ENCODE results near the gene S100B.
A peak's percentile ranks its signal among the peaks of the same experiment; 100 is the strongest.

The S100B gene

DNA sequence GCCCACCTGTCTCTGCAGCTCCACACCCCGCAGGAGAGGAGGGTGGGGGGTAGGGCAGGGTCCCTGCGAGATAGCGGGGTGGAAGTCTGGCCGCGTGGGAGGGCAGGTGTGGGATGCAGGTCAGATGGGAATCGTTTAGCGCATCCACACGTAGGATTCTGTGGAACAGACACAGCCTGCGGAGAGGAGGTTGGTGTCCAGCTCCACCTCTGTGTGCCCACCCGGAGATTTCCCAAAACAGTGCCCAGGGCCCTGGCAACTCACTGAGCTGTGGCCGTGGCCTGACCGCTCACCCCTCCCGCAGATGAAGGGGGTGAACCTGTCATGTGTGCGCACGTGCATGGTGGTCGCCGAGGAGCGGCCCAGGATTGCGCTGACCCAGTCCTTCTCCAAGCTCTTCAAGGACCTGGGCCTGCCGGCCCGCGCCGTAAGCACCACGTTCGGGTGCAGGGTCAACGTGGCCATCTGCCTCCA, 46.9 kb downstream of the S100B start:
- DNase-seq: no peak

DNA sequence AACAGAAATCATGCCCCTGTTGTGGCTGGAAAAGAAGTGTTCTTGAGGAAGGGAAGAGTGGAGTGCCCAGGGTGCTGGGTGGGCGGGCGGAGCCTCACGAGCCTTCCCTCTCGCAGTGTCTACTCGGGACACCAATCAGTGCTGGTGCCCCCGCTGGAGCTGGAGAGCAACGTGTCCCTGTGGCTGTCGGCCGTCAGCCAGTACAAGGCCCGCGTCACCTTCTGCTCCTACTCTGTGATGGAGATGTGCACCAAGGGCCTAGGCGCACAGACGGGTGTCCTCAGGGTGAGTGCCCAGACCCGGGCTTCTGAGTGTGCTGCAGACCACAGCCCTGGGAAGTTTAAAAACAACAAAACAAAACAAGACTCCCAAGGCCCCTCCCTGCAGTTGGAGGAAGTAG, 47.4 kb downstream of the S100B start:
- no peak for DNase-seq

DNA sequence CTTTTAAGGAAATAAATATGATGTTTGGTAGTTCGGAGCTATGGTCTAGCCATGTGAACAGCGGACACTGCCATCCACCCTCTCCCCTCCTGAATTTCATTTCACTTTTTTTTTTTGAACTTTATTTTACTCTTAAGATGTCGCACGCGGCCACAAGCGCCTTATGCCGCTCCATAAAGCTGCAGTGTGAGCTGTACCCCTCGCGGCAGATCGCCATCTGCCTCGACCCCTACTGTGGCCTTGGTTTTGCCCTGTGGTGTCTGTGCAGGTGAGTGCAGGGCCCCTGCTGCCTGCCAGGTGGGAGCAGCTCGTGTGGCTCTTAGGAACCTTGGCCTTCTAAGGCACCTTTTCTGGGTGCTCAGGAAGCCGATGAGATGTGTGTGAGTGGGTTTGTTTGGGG, 48.1 kb downstream of the S100B start:
- DNase-seq: no peak

DNA sequence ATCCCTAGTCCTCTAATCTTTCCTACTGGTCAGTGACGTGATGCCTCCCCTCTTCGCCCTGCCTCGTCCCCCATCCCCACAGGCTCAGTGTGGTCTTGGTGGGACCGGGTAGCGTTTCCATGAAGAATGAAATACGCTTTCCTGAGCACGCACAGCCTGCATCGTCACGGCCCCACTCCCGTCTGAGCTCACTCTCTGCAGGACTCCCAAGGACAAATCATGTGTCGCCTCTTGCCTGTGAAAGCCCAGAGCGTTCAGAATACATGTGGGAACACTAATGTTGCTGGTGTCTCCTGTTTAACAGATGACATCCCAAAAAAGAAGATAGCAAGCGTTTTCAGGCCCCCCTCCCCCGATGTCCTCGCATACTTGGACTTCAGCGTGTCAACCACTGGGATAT, 49.2 kb downstream of the S100B start:
- DNase-seq: no peak

DNA sequence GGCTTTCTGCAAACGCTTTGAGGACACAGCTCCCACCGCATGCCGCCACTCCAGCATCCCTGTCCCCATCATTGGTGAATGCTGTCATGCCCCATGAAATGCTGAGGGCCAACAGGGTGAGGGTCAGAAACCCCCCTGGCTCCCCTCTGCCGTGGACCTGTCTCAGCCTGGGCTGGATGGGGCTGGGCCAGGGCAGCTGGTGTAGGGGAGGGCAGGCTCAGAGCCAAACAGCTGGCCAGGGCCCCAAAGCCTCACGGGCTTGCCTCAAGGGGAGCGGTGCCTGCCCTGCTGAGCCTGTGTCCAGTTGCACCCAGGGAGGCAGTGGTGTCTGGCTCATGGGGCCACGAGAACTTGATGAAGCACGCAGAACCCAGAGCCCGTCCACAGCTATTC, 49.7 kb downstream of the S100B start:
- DNase-seq: no peak

DNA sequence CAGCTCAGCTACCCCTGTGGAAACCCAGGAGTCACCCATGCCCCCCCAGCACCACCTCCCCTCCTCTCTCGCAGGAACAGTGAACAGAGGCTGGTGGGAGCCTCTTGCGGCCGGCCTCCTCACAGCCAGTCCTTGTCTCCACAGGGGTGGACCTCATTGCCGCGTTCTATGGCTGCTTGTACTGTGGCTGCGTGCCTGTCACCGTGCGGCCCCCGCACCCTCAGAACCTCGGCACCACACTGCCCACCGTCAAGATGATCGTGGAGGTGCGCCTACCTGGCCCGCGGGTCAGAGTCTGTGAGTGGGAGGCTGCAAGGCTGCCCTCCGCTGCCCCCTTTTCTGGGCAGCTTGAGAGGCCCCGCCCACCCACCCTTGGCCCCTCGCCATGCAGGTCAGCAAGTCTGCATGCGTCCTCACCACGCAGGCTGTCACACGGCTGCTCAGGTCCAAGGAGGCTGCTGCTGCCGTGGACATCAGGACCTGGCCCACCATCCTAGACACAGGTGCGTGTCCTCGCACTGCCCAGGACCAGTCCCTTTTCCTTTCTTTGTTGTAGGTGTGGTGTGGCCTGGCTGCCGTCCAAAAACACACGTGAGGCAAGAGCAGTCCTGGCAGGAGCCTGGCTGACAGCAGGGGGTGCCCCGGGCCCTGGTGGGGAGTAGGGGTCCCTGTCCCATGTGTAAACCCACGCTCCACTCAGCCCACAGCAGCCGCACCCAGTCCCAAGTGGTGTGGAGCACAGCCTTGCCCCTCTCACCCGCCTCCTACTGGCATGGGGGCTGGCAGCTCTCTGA, 50.3 kb downstream of the S100B start:
- DNase-seq: peak; percentile 0

DNA sequence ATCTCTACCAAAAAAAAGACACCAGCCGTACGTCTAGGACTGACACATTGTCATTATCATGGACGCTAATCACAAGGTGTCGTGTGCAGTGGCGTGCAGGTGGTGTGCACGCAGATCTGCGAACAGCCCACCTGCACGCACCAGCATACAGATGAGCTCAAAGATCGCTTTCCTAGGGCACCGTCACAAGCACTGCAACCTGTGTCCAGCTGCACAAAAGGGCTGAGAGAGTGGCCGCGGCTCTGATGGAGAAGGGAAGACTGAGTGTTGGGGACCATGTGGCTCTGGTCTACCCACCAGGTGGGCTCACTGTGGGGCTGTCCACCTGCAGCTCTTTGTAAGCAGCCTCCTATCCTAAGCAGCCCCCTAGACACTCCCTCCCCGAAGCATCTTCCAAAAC, 50.9 kb downstream of the S100B start:
- DNase-seq: no peak

DNA sequence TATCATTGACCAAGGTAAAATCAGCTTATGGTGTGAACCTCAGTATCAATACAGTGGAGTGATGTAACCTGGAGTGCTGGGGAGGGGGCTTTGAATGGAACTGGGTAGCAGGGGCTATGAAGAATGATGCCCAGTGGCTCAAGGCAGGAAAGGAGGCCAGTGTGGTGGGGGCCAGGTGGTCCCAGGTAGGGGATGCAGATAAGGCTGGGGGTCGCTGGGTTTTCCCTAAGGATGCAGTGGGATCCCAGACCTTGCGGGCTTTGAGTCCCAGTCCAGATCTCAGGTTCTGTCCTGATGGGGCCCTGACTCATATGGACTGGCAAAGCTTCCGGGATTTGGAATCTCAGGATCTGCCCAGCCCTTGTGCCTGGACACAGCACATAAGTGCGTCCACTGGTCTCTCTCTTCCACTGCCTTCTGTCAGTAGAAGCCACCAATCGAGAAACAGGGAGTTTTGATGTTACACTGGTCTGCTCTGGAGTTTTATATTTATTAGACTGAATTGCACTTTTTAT, 52.0 kb downstream of the S100B start:
- no peak for DNase-seq

DNA sequence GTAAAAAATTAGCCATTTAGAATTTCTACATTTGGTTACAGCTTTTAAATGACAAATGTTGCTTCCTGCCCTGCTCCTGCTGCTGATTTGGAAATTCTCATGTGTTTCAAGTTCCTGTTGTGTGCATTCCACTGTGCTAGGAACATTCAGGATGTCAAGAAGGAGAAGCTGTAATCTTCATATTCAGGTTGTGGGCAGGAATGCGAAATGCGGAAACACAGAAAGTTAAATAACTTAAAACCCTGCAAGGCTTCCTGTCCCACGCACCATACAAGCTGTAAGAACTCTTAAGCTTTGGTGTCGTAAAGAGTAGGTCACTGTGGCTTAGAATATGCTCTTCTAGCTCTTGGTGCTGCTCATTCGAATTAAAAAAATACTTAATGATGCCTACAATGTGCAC, 52.6 kb downstream of the S100B start:
- DNase-seq: no peak

DNA sequence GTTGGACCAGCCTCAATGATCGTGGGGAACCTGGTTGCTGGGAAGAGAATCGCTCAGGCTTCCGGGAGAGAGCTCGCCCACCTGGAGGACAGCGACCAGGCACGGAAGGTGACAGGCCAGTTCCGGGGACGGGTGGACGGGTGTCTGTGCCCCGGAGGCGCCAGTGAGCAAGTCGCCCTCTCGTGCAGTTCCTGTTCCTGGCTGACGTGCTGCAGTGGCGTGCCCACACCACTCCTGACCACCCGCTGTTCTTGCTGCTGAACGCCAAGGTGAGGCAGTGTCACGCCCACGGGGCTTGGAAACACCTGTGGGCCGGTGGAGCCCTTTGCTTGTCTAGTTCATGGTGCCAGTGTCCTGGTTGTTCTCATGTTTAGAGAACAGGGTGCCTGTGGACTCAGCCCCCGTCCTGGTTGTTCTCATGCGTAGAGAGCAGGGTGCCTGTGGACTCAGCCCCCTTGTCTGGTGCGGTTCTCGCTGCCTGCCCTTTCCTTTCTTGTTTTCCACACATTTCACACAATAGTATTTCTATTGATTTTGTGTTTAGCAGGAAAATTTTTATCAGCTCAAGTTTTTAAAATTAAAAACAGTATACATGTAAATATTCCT, 53.1 kb downstream of the S100B start:
- no peak for DNase-seq

DNA sequence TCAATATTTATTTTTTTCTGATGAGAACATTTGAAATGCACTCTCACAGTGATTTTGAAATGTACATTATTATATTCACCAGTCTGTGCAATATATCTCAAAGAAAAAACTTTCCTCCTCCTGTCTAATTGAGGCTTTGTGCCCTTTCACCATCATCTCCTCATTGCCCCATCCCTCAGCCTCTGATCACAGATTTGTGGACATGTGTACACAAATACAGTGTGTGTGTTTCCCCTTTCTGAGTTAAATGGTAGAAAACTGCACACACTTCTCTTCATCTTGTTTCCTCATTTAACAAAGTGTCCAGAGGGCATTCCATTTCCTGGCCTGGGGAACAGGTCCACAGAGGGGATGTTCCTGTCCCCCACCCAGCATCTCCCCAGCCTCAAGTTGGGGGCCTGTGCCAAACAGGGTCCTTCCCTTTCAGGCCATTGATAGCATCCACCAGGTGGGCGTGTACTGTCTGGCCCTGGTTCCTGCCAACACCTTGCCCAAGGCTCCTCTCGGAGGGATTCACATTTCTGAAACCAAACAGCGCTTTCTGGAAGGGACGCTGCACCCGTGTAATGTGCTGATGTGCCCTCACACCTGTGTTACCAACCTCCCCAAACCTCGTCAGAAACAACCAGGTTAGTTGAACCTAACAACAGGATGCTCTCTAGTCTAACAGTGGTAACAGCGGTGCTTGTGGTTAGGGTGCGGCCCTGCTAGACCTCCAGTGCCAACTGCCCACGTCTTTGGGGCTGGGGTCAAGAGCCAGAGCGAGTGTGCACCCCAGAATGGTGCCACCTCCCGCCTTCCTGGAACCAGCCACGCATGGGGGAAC, 54.6 kb downstream of the S100B start:
- DNase-seq: no peak

DNA sequence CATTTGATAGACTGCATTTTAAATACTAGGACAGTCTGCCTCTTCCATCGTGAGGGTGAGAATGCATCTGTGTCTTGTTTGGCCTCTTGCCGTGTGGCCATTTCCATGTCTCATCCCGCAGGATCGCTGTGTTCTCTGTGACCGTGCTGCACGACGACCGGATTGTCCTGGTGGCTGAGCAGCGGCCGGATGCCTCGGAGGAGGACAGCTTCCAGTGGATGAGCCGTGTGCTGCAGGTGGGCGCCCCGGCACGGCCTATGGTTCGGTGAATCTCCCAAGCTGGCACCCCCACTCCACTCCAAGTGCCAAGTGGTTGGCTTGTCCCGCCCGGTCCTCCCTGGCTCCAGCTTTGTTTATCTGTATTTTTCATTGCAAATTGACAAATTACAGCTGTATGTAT, 55.2 kb downstream of the S100B start:
- no peak for DNase-seq

Measured in NCI-H1105 treated with DMSO at 0.1 percent for 48 hours (cell line).